ENCODE measurements around the gene CRBN. TPM values are rescaled to one million over a fixed set of nuclear protein-coding genes. Genes with fewer than 3 reads are reported as not detected.

The CRBN gene
- polyA plus RNA-seq, 1 donor from 2014 or later, result 131 TPM

GRCh38 chr3:3141939-3142338 is 37.6 kb downstream of the CRBN start:
- Histone ChIP-seq H3K27ac (ENCODE audit: low read length) (no peak overlapping the region), H3K36me3 (ENCODE audit: insufficient read depth, low read length) (peaks cover 10% of the 10 kb centered on the region), H3K9me2 (ENCODE audit: insufficient read depth, low read length) (no peaks in the 10 kb centered on the region), H3K4me3 (ENCODE audit: low read length) (no peak overlapping the region), H2AFZ (ENCODE audit: low read depth, low read length) (no peak overlapping the region), H3K79me2 (replicated peaks; ENCODE audit: insufficient read depth, low read length) (no peaks in the 10 kb centered on the region), H3F3A (ENCODE audit: insufficient read depth, low read length, poor library complexity, severe bottlenecking) (no peaks in the 10 kb centered on the region), H3K27me3 (ENCODE audit: insufficient read depth, low read depth, low read length) (no peaks in the 10 kb centered on the region), H3K4me2 (ENCODE audit: low read length) (no peak overlapping the region), H3K9me3 (ENCODE audit: low read length) (no peaks in the 10 kb centered on the region), H3K9ac (ENCODE audit: low read length) (no peak overlapping the region), H4K20me1 (ENCODE audit: insufficient read depth) (no peaks in the 10 kb centered on the region)
- TF ChIP-seq MXI1 (conservative IDR thresholded peaks at IDR 0.05; ENCODE audit: poor library complexity, severe bottlenecking), result no peak
- no peak for TF ChIP-seq SMC3 (conservative IDR thresholded peaks at IDR 0.05; ENCODE audit: poor library complexity)
- TF ChIP-seq EP300 (conservative IDR thresholded peaks at IDR 0.05; ENCODE audit: poor library complexity, severe bottlenecking), result no peak
- no peak for TF ChIP-seq POLR2AphosphoS5 (IDR thresholded peaks at IDR 0.05)
- no peak for TF ChIP-seq REST (IDR thresholded peaks at IDR 0.05; ENCODE audit: borderline replicate concordance)
- no peak for TF ChIP-seq RAD21 (conservative IDR thresholded peaks at IDR 0.05)
- TF ChIP-seq EZH2 (IDR thresholded peaks at IDR 0.05; ENCODE audit: borderline replicate concordance, insufficient read depth, low read length, poor library complexity, severe bottlenecking), result no peak
- no peak for TF ChIP-seq TAF1 (IDR thresholded peaks at IDR 0.05; ENCODE audit: low read depth)
- no peak for TF ChIP-seq CTCF (IDR thresholded peaks at IDR 0.05; ENCODE audit: poor library complexity, severe bottlenecking)

- no peaks in the 10 kb centered on the region for H3K27me3 ChIP-seq (ENCODE audit: insufficient read depth, low read depth, low read length)
- H3K9me2 ChIP-seq (ENCODE audit: insufficient read depth, low read length), result no peaks in the 10 kb centered on the region
- H3K4me2 ChIP-seq (ENCODE audit: low read length), result no peak overlapping the region
- H3F3A ChIP-seq (ENCODE audit: insufficient read depth, low read length, poor library complexity, severe bottlenecking), result no peaks in the 10 kb centered on the region
- no peaks in the 10 kb centered on the region for H3K79me2 ChIP-seq (replicated peaks; ENCODE audit: insufficient read depth, low read length)
- H3K9me3 ChIP-seq (ENCODE audit: low read length), result no peaks in the 10 kb centered on the region
- no peak overlapping the region for H3K9ac ChIP-seq (ENCODE audit: low read length)
- no peaks in the 10 kb centered on the region for H4K20me1 ChIP-seq (ENCODE audit: insufficient read depth)
- no peak overlapping the region for H2AFZ ChIP-seq (ENCODE audit: low read depth, low read length)
- peaks cover 6% of the 10 kb centered on the region for H3K36me3 ChIP-seq (ENCODE audit: insufficient read depth, low read length)
- H3K27ac ChIP-seq (ENCODE audit: low read length), result no peak overlapping the region
- no peak for TF ChIP-seq EP300 (conservative IDR thresholded peaks at IDR 0.05; ENCODE audit: poor library complexity, severe bottlenecking)
- no peak for TF ChIP-seq POLR2AphosphoS5 (IDR thresholded peaks at IDR 0.05)
- TF ChIP-seq RAD21 (conservative IDR thresholded peaks at IDR 0.05), result no peak
- no peak for TF ChIP-seq CTCF (IDR thresholded peaks at IDR 0.05; ENCODE audit: poor library complexity, severe bottlenecking)
- no peak for TF ChIP-seq MXI1 (conservative IDR thresholded peaks at IDR 0.05; ENCODE audit: poor library complexity, severe bottlenecking)
- TF ChIP-seq TAF1 (IDR thresholded peaks at IDR 0.05; ENCODE audit: low read depth), result no peak
- TF ChIP-seq SMC3 (conservative IDR thresholded peaks at IDR 0.05; ENCODE audit: poor library complexity), result no peak
- TF ChIP-seq EZH2 (IDR thresholded peaks at IDR 0.05; ENCODE audit: borderline replicate concordance, insufficient read depth, low read length, poor library complexity, severe bottlenecking), result no peak
- TF ChIP-seq REST (IDR thresholded peaks at IDR 0.05; ENCODE audit: borderline replicate concordance), result no peak
- H3K4me3 ChIP-seq (ENCODE audit: low read length), result no peak overlapping the region
These were observed 42.0 kb downstream of the CRBN start for GRCh38 chr3:3137526-3137925.

Data from neural cell (in vitro differentiated cells).